WI38 (cell line): Measurements from ENCODE around the gene ZSWIM6.

Experiments
- H3K4me3 ChIP-seq: 2 replicates; pipeline ENCODE4 v1.5.1; 2011; ENCODE audit warnings: low read depth, mild to moderate bottlenecking, control low read depth, low read length
- TF ChIP-seq, protein P1 (sequence below): IDR thresholded peaks from 2 replicates; pipeline ENCODE4 v1.5.1; 2012; ENCODE audit warnings: low read depth, mild to moderate bottlenecking, control low read depth, low read length

The ZSWIM6 gene

GRCh38 chr5:61463596-61463995 is 131.5 kb downstream of the ZSWIM6 start:
- no peak overlapping the region for H3K4me3 ChIP-seq
- TF ChIP-seq, protein P1, sequence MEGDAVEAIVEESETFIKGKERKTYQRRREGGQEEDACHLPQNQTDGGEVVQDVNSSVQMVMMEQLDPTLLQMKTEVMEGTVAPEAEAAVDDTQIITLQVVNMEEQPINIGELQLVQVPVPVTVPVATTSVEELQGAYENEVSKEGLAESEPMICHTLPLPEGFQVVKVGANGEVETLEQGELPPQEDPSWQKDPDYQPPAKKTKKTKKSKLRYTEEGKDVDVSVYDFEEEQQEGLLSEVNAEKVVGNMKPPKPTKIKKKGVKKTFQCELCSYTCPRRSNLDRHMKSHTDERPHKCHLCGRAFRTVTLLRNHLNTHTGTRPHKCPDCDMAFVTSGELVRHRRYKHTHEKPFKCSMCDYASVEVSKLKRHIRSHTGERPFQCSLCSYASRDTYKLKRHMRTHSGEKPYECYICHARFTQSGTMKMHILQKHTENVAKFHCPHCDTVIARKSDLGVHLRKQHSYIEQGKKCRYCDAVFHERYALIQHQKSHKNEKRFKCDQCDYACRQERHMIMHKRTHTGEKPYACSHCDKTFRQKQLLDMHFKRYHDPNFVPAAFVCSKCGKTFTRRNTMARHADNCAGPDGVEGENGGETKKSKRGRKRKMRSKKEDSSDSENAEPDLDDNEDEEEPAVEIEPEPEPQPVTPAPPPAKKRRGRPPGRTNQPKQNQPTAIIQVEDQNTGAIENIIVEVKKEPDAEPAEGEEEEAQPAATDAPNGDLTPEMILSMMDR = no peak

DNA sequence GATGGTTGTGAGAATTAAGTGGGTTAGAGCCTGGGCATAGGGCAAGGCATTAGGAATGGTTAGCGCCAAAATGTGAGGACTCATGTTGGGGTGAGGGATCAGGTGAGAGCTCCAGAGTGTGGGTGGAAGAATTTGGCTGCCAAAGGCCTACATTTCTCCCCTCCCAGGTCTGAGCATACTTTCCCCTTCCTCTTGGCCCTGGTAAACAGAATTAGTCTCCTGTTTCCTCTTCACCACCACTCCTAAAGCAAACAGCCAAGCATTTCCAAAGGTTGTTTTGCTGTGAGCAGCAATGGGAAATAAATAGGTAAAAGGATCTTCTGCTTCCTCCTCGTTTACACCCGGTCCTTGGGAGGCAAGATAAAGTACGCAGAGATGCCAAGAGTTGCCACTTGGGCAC is 132.5 kb downstream of the ZSWIM6 start:
- TF ChIP-seq, protein P1 = no peak
- H3K4me3 ChIP-seq = no peak overlapping the region

GRCh38 chr5:61465066-61465465 is 133.0 kb downstream of the ZSWIM6 start:
- H3K4me3 ChIP-seq = no peak overlapping the region
- TF ChIP-seq, protein P1 = no peak

GRCh38 chr5:61465496-61465895 is 133.4 kb downstream of the ZSWIM6 start:
- H3K4me3 ChIP-seq = no peak overlapping the region
- TF ChIP-seq, protein P1 = no peak

DNA sequence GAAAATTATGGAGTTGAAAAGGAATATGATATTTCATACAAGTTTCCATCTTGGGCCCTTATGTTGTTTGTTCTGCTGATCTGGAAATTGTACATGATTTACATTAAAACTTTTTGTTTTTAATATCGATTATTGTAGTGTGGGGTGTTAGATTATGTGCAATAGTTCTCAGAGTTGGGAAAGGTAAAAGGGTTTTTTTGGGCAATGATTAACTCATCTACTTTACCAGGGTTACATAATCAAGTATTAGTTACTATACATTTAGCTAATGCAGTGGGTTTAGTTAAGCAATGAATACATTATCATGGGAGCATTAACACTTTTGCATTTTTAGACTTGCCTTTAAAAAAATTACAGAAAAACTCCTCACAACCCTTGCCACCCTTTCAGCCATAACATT is 134.0 kb downstream of the ZSWIM6 start:
- H3K4me3 ChIP-seq = no peak overlapping the region
- TF ChIP-seq, protein P1 = no peak

DNA sequence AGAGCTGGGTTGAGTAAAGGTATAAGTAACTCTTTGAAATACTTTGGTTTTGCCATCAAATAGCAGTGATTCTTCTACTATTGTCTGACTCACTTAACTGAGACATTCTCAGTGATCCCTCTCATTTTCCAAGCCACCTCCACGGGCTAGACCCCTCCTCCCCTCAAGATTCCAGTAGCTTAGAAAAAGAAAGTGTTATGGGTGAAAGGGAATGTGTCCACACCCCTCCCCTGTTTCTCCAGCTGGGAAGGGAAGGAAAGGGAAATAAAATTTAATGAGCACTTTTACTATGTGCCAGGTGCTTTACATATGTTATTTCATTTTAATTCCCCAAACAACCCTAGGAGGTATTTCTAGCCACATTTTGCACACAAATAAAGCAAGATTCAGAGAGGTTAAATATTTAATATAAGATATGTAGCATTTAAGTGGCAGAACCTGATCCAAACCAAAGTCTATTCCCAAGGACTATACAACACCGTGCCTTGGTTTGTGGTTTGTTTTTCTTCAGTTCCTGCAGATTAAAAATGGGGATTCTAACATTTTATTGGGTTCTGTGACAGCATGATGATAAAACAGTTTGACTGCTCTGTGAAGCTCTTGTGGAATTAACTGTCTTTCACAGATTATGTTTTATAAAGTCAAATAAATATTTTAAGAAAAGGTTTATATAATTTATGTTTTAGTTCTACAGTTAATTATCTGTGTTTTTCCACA is 135.9 kb downstream of the ZSWIM6 start:
- TF ChIP-seq, protein P1 = no peak
- no peak overlapping the region for H3K4me3 ChIP-seq

GRCh38 chr5:61468483-61468865 is 136.4 kb downstream of the ZSWIM6 start:
- TF ChIP-seq, protein P1 = no peak
- H3K4me3 ChIP-seq = no peak overlapping the region
